Spleen (tissue), 11 donors: ENCODE results near the gene KTN1. TPM values are rescaled to one million over a fixed set of nuclear protein-coding genes. Genes with fewer than 3 reads are reported as not detected.

Source experiments
- DNase-seq: peaks from one replicate; pipeline ENCODE4 v3.0.0-alpha.2; 2020
- H3K27ac ChIP-seq, 8 donors: fragments of 200-600 bp; sonication (generic) in 7 of 8; 1 replicate in 4 of 8; 2 replicates in 4 of 8; pipeline versions ENCODE4 v1.5.0 to v1.8.0; 2016 to 2021; ENCODE audit warnings: inconsistent platforms in 4 of 8, mild to moderate bottlenecking in 4 of 8, moderate library complexity in 1 of 8
- H3K27me3 ChIP-seq, 7 donors: fragments of 200-600 bp; sonication (generic) in 6 of 7; replicated peaks in 1 of 7; 1 replicate in 4 of 7; 2 replicates in 3 of 7; pipeline versions ENCODE4 v1.5.0 to v1.8.0; 2016 to 2021; ENCODE audit warnings: inconsistent platforms in 3 of 7, mild to moderate bottlenecking in 1 of 7
- H3K36me3 ChIP-seq, 6 donors: fragments of 200-600 bp; sonication (generic) in 5 of 6; 1 replicate in 4 of 6; 2 replicates in 2 of 6; pipeline versions ENCODE4 v1.5.0 to v1.8.0; 2016 to 2021; ENCODE audit warnings: inconsistent platforms in 2 of 6
- H3K4me1 ChIP-seq, 6 donors: fragments of 200-600 bp; sonication (generic) in 5 of 6; 1 replicate in 3 of 6; 2 replicates in 3 of 6; pipeline versions ENCODE4 v1.5.0 to v1.8.0; 2016 to 2021; ENCODE audit warnings: inconsistent platforms in 3 of 6
- H3K4me3 ChIP-seq, 8 donors: fragments of 200-600 bp; sonication (generic) in 7 of 8; 1 replicate in 4 of 8; 2 replicates in 4 of 8; pipeline versions ENCODE4 v1.5.0 to v1.8.0; 2016 to 2021; ENCODE audit warnings: inconsistent platforms in 4 of 8, mild to moderate bottlenecking in 4 of 8, moderate library complexity in 2 of 8
- H3K9me3 ChIP-seq, 8 donors: fragments of 200-600 bp; sonication (generic) in 7 of 8; 1 replicate in 4 of 8; 2 replicates in 4 of 8; pipeline versions ENCODE4 v1.5.0 to v1.8.0; 2016 to 2021; ENCODE audit warnings: inconsistent platforms in 4 of 8
- CTCF ChIP-seq, 11 experiments: fragments of 200-600 bp in 7 of 11; fragments of 450-650 bp in 4 of 11; sonication (generic) in 4 of 11; IDR thresholded peaks in 8 of 11; conservative IDR thresholded peaks in 3 of 11; 1 replicate in 7 of 11; 2 replicates in 4 of 11; pipeline versions ENCODE4 v1.4.0 to v1.8.0; 2016 to 2021; ENCODE audit warnings: antibody characterized with exemption in 11 of 11, inconsistent platforms in 4 of 11, mild to moderate bottlenecking in 1 of 11
- POLR2A ChIP-seq, 3 donors: fragments of 450-650 bp; IDR thresholded peaks; one replicate each; pipeline ENCODE4 v1.5.1; 2017; ENCODE audit warnings: antibody characterized with exemption in 3 of 3, mild to moderate bottlenecking in 1 of 3
- POLR2AphosphoS5 ChIP-seq, 3 donors: sonication (generic); formaldehyde crosslinking; IDR thresholded peaks; one replicate each; pipeline ENCODE4 v1.5.1; 2017; ENCODE audit warnings: antibody characterized with exemption in 3 of 3
- WGBS, 5 donors: extraction: QIAGEN DNeasy Blood & Tissue Kit in 3 of 5; methylation state at CpG; one replicate each; pipeline versions ENCODE4 v1.1.5 to v1.1.7; 2013 to 2018; 5-methylcytosine and 5-hydroxymethylcytosine counted together
- intact Hi-C: fragments of 100-400 bp; cut with DNase I; formaldehyde crosslinking; loops from one replicate; pipeline ENCODE4 v1.15.0; 2023; ENCODE audit warnings: low total_unique reads
- polyA plus RNA-seq, 3 donors: library from polyadenylated mRNA; stranded (reverse); fragments of 200-250 nt; gene quantifications; one replicate each; pipeline ENCODE4 v1.2.1, GENCODE V29; 2013
- total RNA-seq, 7 donors: library from RNA; depleted of rRNA in 3 of 7; stranded (reverse); fragments of >200 nt in 3 of 7; fragmentation: NEBNext Ultra II Directional in 4 of 7; extraction: Animal tissue kit (Norgen Biotek cat#: 25700) in 4 of 7; gene quantifications; one replicate each; pipeline versions ENCODE4 v1.1.0 to v1.2.1, GENCODE V29; 2016 to 2021
- donor health status: healthy with polysubstance abuse.
- donor health status: DM: no; HTN: no; CAD: no; lungs with moderate emphysema.
- donor health status: DM: no; HTN: no; CAD: no.
- donor health status: Bipolar disorder and iron deficiency.
- donor health status: healthy.
- donor health status: DM: no; HTN: no; CAD: no.
- donor health status: DM: yes; HTN: yes; CAD: no.

Gene KTN1
- total and polyA plus RNA-seq, 10 donors = 53.1 to 139 (median 114) TPM

GRCh38 chr14:55620277-55620676 is 40.3 kb downstream of the KTN1 start:
- WGBS, 5 donors = 96 to 100% (median 97%) methylated on average over 1 of the region's 1 CpG
- H3K36me3 ChIP-seq = peaks cover 3 to 100% (median 69%) of the 10 kb centered on the region in 6 donors
- intact Hi-C loops = no loop called here

GRCh38 chr14:55620981-55621380 is 41.0 kb downstream of the KTN1 start:
- Histone ChIP-seq H3K4me3 (no peak overlapping the region), H3K9me3 (peaks cover 0 to 18% (median 14%) of the 10 kb centered on the region in 8 donors), H3K27me3 (no peaks in the 10 kb centered on the region), H3K36me3 (peaks cover 3 to 100% (median 66%) of the 10 kb centered on the region in 6 donors), H3K27ac (no peak overlapping the region), H3K4me1 (no peaks in the 10 kb centered on the region)
- intact Hi-C loops = no loop called here
- 84 to 99% (median 98%) methylated on average over 3 of the region's 3 CpGs for WGBS, 5 donors
- no peak for DNase-seq
- TF ChIP-seq POLR2A (IDR thresholded peaks at IDR 0.05) (no peak), POLR2AphosphoS5 (IDR thresholded peaks at IDR 0.05) (no peak), CTCF (IDR thresholded peaks at IDR 0.05 in 8 of 11, conservative IDR thresholded peaks at IDR 0.05 in 3 of 11) (no peak)

More at GRCh38 chr14:55620277-55620676, 40.3 kb downstream of the KTN1 start:
- Histone ChIP-seq H3K4me1 (no peaks in the 10 kb centered on the region), H3K27ac (no peak overlapping the region), H3K4me3 (no peak overlapping the region), H3K27me3 (no peaks in the 10 kb centered on the region), H3K9me3 (peaks cover 0 to 18% (median 14%) of the 10 kb centered on the region in 8 donors)
- no peak for TF ChIP-seq POLR2A (IDR thresholded peaks at IDR 0.05)
- no peak for DNase-seq

- peaks cover 3 to 99% (median 64%) of the 10 kb centered on the region in 6 donors for H3K36me3 ChIP-seq
Observed at GRCh38 chr14:55621391-55621790, 41.4 kb downstream of the KTN1 start.

GRCh38 chr14:55624913-55625312 is 44.9 kb downstream of the KTN1 start:
- peaks cover 0 to 10% (median 7%) of the 10 kb centered on the region in 8 donors for H3K9me3 ChIP-seq
- TF ChIP-seq POLR2AphosphoS5 (IDR thresholded peaks at IDR 0.05) (no peak), CTCF (IDR thresholded peaks at IDR 0.05 in 8 of 11, conservative IDR thresholded peaks at IDR 0.05 in 3 of 11) (no peak), POLR2A (IDR thresholded peaks at IDR 0.05) (no peak)
- no peaks in the 10 kb centered on the region for H3K27me3 ChIP-seq
- intact Hi-C loops = no loop called here
- no peak for DNase-seq
- peaks cover 0 to 99% (median 43%) of the 10 kb centered on the region in 6 donors for H3K36me3 ChIP-seq
- 91 to 97% (median 96%) methylated on average over 4 of the region's 4 CpGs for WGBS, 5 donors
- no peak overlapping the region for H3K27ac ChIP-seq
- no peaks in the 10 kb centered on the region for H3K4me1 ChIP-seq
- no peak overlapping the region for H3K4me3 ChIP-seq

More at GRCh38 chr14:55621391-55621790, 41.4 kb downstream of the KTN1 start:
- peaks cover 0 to 18% (median 14%) of the 10 kb centered on the region in 8 donors for H3K9me3 ChIP-seq
- no peak for TF ChIP-seq POLR2A (IDR thresholded peaks at IDR 0.05)
- TF ChIP-seq CTCF (IDR thresholded peaks at IDR 0.05 in 8 of 11, conservative IDR thresholded peaks at IDR 0.05 in 3 of 11) = no peak
- TF ChIP-seq POLR2AphosphoS5 (IDR thresholded peaks at IDR 0.05) = no peak
- H3K4me3 ChIP-seq = no peak overlapping the region
- H3K27ac ChIP-seq = no peak overlapping the region
- DNase-seq = no peak
- WGBS, 5 donors = 74 to 98% (median 92%) methylated on average over 5 of the region's 5 CpGs
- intact Hi-C loops = no loop called here
- no peaks in the 10 kb centered on the region for H3K27me3 ChIP-seq
- no peaks in the 10 kb centered on the region for H3K4me1 ChIP-seq
